HUES6 (cell line): Measurements from ENCODE around the gene DDTL.
A peak's percentile ranks its signal among the peaks of the same experiment; 100 is the strongest.

ENCODE experiments used
- H3K27ac ChIP-seq: 2 replicates; pipeline ENCODE4 v1.7.0; 2013; ENCODE audit warnings: low read depth, mild to moderate bottlenecking, low read length, inconsistent platforms
- H3K27me3 ChIP-seq: 2 replicates; pipeline ENCODE4 v1.6.1; 2013; ENCODE audit warnings: low read length; ENCODE audit not compliant: control insufficient read depth, insufficient read depth
- H3K36me3 ChIP-seq: 2 replicates; pipeline ENCODE4 v1.6.1; 2013; ENCODE audit warnings: low read length; ENCODE audit not compliant: control insufficient read depth, insufficient read depth
- H3K4me1 ChIP-seq: 2 replicates; pipeline ENCODE4 v1.6.1; 2013; ENCODE audit warnings: low read length; ENCODE audit not compliant: control insufficient read depth, insufficient read depth
- H3K4me3 ChIP-seq: 2 replicates; pipeline ENCODE4 v1.5.1; 2013; ENCODE audit warnings: low read depth, low read length
- H3K9ac ChIP-seq: one replicate; pipeline ENCODE4 v1.6.1; 2013; ENCODE audit warnings: mild to moderate bottlenecking, low read length
- H3K9me3 ChIP-seq: 2 replicates; pipeline ENCODE4 v1.6.1; 2013; ENCODE audit warnings: low read depth, low read length; ENCODE audit not compliant: control insufficient read depth, insufficient read depth

The DDTL gene

DNA sequence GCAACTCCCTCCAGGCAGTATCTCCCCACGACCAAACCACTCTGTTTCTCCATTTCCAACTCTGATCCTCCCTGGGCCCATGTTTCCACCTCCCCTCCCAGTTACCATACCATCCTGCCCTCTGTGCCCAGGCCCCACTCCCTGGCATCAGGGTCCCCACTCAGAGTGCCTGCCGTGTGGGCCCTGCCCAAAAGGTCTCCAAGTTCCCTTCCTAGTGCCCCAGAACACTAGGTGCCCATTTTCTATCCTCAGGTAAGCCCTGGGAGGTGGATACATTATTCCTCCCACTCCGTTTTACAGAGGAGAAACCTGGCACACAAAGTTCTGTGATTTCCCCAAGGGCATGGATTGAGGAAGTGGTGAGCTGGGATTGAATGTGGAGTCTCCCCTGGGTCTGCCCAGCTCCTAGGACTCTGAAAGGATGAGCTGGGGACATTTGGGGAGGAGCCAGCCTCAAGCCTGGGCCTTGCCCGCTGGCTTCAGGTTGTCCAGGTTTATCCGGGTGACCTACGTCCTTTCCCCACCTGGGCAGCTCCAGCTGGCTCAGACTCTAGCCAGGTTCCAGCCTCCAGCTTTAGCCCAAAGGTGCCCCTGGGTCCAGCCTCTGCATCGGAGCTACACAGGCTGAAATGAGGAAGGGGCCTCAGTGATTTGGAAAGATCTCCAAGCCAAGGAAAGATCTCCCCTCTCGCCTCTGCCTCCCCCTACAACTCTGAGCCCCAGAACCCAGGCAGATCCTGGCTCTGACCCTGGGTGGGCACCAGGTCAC is 40.7 kb downstream of the DDTL start:
- Histone ChIP-seq H3K9me3 (no peaks in the 10 kb centered on the region), H3K4me1 (peaks cover 3% of the 10 kb centered on the region; the same call in 1 of the 2 replicates), H3K9ac (no peak overlapping the region), H3K36me3 (no peaks in the 10 kb centered on the region), H3K27ac (no peak overlapping the region), H3K4me3 (no peak overlapping the region), H3K27me3 (no peaks in the 10 kb centered on the region)

GRCh38 chr22:24008022-24008283 is 41.3 kb downstream of the DDTL start:
- H3K4me3 ChIP-seq = no peak overlapping the region
- H3K27ac ChIP-seq = no peak overlapping the region
- H3K4me1 ChIP-seq = peaks cover 5% of the 10 kb centered on the region; the same call in 1 of the 2 replicates
- H3K27me3 ChIP-seq = no peaks in the 10 kb centered on the region
- no peaks in the 10 kb centered on the region for H3K36me3 ChIP-seq
- H3K9me3 ChIP-seq = no peaks in the 10 kb centered on the region
- H3K9ac ChIP-seq = no peak overlapping the region

- no peaks in the 10 kb centered on the region for H3K9me3 ChIP-seq
- peaks cover 5% of the 10 kb centered on the region; the same call in 1 of the 2 replicates for H3K4me1 ChIP-seq
- H3K27me3 ChIP-seq = no peaks in the 10 kb centered on the region
- no peaks in the 10 kb centered on the region for H3K36me3 ChIP-seq
- H3K4me3 ChIP-seq = no peak overlapping the region
- H3K27ac ChIP-seq = no peak overlapping the region
- H3K9ac ChIP-seq = no peak overlapping the region
Measured at GRCh38 chr22:24008381-24009226, 41.9 kb downstream of the DDTL start.

- H3K4me3 ChIP-seq = no peak overlapping the region
- no peaks in the 10 kb centered on the region for H3K9me3 ChIP-seq
- no peaks in the 10 kb centered on the region; the same call in 1 of the 2 replicates for H3K36me3 ChIP-seq
- H3K9ac ChIP-seq = no peak overlapping the region
- peaks cover 5% of the 10 kb centered on the region; the same call in 1 of the 2 replicates for H3K4me1 ChIP-seq
- no peak overlapping the region for H3K27ac ChIP-seq
- no peaks in the 10 kb centered on the region for H3K27me3 ChIP-seq
Measured at GRCh38 chr22:24009227-24010017, 42.7 kb downstream of the DDTL start.

- H3K4me3 ChIP-seq = no peak overlapping the region
- no peaks in the 10 kb centered on the region for H3K9me3 ChIP-seq
- no peaks in the 10 kb centered on the region; the same call in 1 of the 2 replicates for H3K36me3 ChIP-seq
- peaks cover 5% of the 10 kb centered on the region; the same call in 1 of the 2 replicates for H3K4me1 ChIP-seq
- no peaks in the 10 kb centered on the region for H3K27me3 ChIP-seq
- H3K27ac ChIP-seq = no peak overlapping the region
- H3K9ac ChIP-seq = no peak overlapping the region
Measured at GRCh38 chr22:24010018-24010391, 43.3 kb downstream of the DDTL start.

DNA sequence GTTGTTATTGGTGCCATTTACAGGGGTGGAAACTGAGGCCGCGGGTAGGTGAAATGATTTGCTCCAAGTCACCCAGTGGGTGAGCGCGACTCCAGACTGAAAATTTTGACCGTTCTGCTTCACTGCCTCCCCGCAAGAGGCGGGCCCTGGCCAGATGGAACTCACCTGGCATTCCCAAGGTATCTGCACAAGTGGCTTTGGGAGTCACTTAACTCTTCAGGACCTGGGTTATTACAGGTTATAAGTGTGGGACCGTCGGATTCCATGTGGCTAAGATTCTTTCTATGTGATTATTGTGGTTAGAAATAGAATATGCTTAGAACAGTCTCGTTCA is 45.0 kb downstream of the DDTL start:
- Histone ChIP-seq H3K9ac (peak overlapping the region; percentile 73), H3K4me3 (peak overlapping the region; percentile 95), H3K9me3 (peaks cover 3% of the 10 kb centered on the region), H3K27me3 (no peaks in the 10 kb centered on the region), H3K4me1 (peaks cover 5% of the 10 kb centered on the region; the same call in 1 of the 2 replicates), H3K36me3 (no peaks in the 10 kb centered on the region; the same call in 1 of the 2 replicates), H3K27ac (peak overlapping the region; percentile 59)

GRCh38 chr22:24016156-24016555 is 49.5 kb downstream of the DDTL start:
- H3K4me3 ChIP-seq = no peak overlapping the region
- no peak overlapping the region for H3K9ac ChIP-seq
- peaks cover 5% of the 10 kb centered on the region; the same call in 1 of the 2 replicates for H3K36me3 ChIP-seq
- peaks cover 3% of the 10 kb centered on the region for H3K9me3 ChIP-seq
- peaks cover 5% of the 10 kb centered on the region; the same call in 1 of the 2 replicates for H3K4me1 ChIP-seq
- no peaks in the 10 kb centered on the region for H3K27me3 ChIP-seq
- no peak overlapping the region for H3K27ac ChIP-seq

DNA sequence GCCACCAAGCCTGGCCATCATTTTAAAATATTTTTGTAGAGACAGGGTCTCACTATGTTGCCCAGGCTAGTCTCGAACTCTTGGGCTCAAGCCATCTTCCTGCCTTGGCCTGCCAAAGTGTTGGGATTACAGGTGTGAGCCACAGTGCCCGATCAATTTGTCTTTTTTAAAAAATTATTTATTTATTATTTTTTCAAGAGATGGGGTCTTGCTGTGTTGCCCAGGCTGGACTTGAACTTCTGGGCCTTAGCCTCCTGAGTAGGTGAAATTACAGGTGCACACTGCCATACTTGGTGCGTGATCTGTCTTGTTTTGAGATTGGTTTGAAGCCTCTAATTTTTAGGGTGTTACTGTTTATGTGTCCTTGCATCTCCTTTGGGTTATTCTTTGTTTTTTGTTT is 54.6 kb downstream of the DDTL start:
- no peak overlapping the region for H3K9ac ChIP-seq
- no peaks in the 10 kb centered on the region for H3K27me3 ChIP-seq
- no peaks in the 10 kb centered on the region for H3K4me1 ChIP-seq
- H3K27ac ChIP-seq = no peak overlapping the region
- no peak overlapping the region for H3K4me3 ChIP-seq
- no peaks in the 10 kb centered on the region for H3K9me3 ChIP-seq
- peaks cover 5% of the 10 kb centered on the region; the same call in 1 of the 2 replicates for H3K36me3 ChIP-seq
